ENCODE data around the gene NUDC. TPM values are rescaled to one million over a fixed set of nuclear protein-coding genes. Genes with fewer than 3 reads are reported as not detected.
"Not testable (repeated sequence)": the region's sequence is repeated elsewhere in the genome, so short reads cannot be mapped to it uniquely, and the experiment has no call there.

NUDC gene
- 10 to 100 TPM; 35.5 to 53.7 (median 44.5) TPM for total RNA-seq

DNA sequence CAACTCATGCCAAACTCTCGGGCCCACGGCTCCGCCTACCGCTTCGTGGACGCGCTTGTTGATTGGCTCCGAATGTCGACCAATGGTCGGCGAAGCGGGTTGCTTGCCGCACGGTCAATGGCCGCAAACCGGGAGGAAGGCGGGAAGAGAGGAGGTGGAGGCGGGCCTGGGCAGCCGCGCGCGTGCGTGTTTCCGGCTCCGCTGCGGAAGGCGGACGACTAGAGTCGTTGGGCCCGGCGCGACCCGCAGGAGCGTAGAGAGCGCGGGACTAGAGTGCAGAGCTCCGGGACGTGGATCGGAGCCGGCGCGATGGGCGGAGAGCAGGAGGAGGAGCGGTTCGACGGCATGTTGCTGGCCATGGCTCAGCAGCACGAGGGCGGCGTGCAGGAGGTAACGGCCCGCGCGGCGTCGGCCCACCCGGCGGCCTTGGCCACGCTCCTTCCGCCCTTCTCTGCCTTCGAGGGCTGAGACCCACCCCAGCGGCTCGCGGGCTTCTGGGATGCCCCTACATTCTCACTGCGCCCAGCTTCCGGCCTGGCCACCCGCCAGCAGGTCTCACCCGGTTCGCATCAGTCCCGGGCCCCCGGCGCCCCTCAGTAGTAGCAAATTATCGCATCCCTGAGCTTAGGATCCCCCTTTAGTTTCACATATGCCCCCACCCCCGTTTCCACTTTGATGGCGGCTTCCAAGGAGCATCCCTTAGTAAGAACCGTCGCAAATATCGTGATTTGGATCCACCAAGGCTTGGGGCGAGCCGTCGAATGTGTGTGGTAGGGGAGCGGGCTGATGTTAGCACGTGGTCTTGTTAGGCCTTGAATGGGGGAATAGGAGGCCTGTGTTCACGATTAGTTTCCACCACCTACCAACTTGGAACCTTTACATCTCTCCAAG lies at the start of gene NUDC:
Gene NUDC, plus strand, starts transcription at position 204 of the 891 bp plus-strand sequence. Its CDS starts 106 bp downstream, at position 310.
- TF ChIP-seq, protein P1, sequence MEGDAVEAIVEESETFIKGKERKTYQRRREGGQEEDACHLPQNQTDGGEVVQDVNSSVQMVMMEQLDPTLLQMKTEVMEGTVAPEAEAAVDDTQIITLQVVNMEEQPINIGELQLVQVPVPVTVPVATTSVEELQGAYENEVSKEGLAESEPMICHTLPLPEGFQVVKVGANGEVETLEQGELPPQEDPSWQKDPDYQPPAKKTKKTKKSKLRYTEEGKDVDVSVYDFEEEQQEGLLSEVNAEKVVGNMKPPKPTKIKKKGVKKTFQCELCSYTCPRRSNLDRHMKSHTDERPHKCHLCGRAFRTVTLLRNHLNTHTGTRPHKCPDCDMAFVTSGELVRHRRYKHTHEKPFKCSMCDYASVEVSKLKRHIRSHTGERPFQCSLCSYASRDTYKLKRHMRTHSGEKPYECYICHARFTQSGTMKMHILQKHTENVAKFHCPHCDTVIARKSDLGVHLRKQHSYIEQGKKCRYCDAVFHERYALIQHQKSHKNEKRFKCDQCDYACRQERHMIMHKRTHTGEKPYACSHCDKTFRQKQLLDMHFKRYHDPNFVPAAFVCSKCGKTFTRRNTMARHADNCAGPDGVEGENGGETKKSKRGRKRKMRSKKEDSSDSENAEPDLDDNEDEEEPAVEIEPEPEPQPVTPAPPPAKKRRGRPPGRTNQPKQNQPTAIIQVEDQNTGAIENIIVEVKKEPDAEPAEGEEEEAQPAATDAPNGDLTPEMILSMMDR (IDR thresholded peaks at IDR 0.05) = no peak

GRCh38 chr1:26873097-26873496 lies 48.4 kb upstream of the NUDC start:
- not testable (repeated sequence) for ATAC-seq (ENCODE audit: low FRiP score); DNase-seq (ENCODE audit: low spot score)

More for the DNA sequence above, at the start of gene NUDC:
- ATAC-seq (ENCODE audit: low FRiP score) = peak; percentile 99
- peak; percentile 82 for DNase-seq (ENCODE audit: low spot score)

GRCh38 chr1:26874896-26875295 lies 46.6 kb upstream of the NUDC start:
- no peak for DNase-seq (ENCODE audit: low spot score)
- ATAC-seq (ENCODE audit: low FRiP score) = no peak
- TF ChIP-seq, protein P1 (IDR thresholded peaks at IDR 0.05) = no peak

- ATAC-seq (ENCODE audit: low FRiP score) (no peak), DNase-seq (ENCODE audit: low spot score) (no peak)
Observed at GRCh38 chr1:26877326-26877725, 44.2 kb upstream of the NUDC start.

GRCh38 chr1:26879793-26880192 lies 41.8 kb upstream of the NUDC start:
- TF ChIP-seq, protein P1 (IDR thresholded peaks at IDR 0.05) = no peak
- no peak for DNase-seq (ENCODE audit: low spot score)
- ATAC-seq (ENCODE audit: low FRiP score) = no peak

More at GRCh38 chr1:26877326-26877725, 44.2 kb upstream of the NUDC start:
- TF ChIP-seq, protein P1 (IDR thresholded peaks at IDR 0.05) = no peak

DNA sequence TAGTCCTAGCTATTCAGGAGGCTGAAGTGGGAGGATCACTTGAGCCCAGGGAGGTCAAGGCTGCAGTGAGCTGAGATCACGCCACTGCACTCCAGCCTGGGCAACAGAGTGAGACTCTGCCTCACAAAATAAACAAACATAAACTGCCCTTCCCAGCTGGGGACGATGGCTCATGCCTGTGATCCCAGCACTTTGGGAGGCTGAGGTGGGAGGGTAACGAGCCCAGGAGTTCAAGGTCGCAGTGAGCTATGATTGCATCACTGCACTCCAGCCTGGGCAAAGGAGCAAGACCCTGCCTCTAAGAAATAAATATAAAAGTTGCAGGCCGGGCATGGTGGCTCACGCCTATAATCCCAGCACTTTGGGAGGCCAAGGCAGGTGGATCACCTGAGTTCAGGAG lies 39.9 kb upstream of the NUDC start:
- DNase-seq (ENCODE audit: low spot score); ATAC-seq (ENCODE audit: low FRiP score): not testable (repeated sequence)

GRCh38 chr1:26882696-26883463 lies 38.7 kb upstream of the NUDC start:
- ATAC-seq (ENCODE audit: low FRiP score) = no peak
- DNase-seq (ENCODE audit: low spot score) = no peak
- TF ChIP-seq, protein P1 (IDR thresholded peaks at IDR 0.05) = no peak

Data from omental fat pad (tissue), 4 donors.